Activated CD8-positive, alpha-beta memory T cell treated with anti-CD3 and anti-CD28 coated beads for 36 hours (primary cell): ENCODE data around the gene SLC19A1. TPM values are rescaled to one million over a fixed set of nuclear protein-coding genes. Genes with fewer than 3 reads are reported as not detected.
"Not testable (repeated sequence)": the region's sequence is repeated elsewhere in the genome, so short reads cannot be mapped to it uniquely, and the experiment has no call there.

Experiments used
- CTCF ChIA-PET: fragments of 350-600 bp; sonication (Branson Sonifier 250); formaldehyde crosslinking; loops from one replicate; lab custom pipeline; 2021; ENCODE audit warnings: antibody characterized with exemption; lab: Charles Lee
- POLR2A ChIA-PET: fragments of 350-600 bp; sonication (Branson Sonifier 250); formaldehyde crosslinking; loops from one replicate; lab custom pipeline; 2021; ENCODE audit warnings: antibody characterized with exemption; lab: Charles Lee
- total RNA-seq, 2 experiments: library from RNA; stranded (reverse); gene quantifications; one replicate each; pipeline ENCODE4 v1.2.3, GENCODE V29; 2021

The SLC19A1 gene
- total RNA-seq, 2 experiments from 2014 or later, result 65.6 to 66.8 TPM

DNA sequence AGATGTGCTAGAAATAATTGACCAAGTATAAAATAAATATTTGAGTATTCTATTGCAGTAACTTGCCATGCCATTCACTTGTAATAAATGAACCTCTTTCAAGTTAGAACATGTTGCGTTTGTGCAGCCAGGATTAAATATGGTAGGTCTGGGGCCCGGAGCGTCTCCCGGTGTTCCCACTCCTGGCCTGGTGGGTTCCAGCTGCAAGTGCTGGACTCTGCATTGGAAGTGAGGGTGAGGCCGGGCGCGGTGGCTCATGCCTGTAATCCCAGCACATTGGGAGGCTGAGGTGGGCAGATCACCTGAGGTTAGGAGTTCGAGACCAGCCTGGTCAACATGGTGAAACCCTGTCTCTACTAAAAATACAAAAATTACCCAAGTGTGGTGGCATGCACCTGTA lies 19.0 kb upstream of the SLC19A1 start:
- CTCF ChIA-PET, result interaction anchor here (1.8 kb wide), 1 partner anchor 259 kb away, joined by 4 read pairs; no protein-coding TSS in a partner anchor
- POLR2A ChIA-PET, result not testable (repeated sequence)

DNA sequence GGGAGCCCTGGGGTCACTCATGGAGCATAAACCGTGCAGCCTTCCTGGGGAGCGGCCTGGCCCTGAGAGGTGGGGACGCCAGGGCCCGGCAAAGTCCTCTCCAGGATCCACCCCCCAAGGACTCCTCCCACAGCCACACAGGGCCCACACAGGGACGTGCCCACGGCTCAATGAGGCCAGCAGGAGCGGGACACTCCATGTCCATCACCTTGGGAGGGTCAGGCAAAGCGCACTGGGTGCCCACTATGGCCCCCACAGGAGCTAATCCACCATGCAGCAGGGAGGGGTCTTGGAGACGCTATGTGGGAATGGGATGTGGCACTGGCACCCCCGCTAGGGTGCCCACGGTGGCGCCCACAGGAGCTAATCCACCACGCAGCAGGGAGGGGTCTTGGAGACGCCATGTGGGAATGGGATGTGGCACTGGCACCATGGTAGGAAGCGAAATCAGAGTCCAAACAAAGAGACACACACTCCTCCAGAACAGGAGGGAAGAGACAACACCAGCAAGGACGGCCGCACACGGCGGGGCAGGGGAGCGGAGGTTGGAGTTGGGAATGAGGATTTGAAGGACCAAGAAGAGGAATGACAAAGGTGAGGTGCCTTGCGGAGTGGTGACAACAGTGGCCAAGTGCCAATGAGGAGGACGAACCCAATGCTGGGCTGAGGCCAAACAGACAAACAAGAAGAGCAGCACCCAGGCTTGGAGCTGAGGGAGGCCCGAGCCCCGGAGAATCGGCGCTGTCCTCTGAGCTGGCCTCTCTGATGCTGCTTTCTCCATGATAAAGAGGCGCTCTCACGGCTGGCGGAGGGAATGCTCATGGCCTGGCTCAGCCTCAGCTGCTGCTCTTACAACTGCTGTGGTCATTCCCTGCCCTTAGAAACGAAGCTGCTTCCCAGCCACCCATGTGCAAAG lies 18.1 kb upstream of the SLC19A1 start:
- ChIA-PET POLR2A (no interaction called here), CTCF (interaction anchor here (1.8 kb wide), 1 partner anchor 260 kb away, joined by 4 read pairs; no protein-coding TSS in a partner anchor)

- CTCF ChIA-PET, result no interaction called here
- POLR2A ChIA-PET, result no interaction called here
These were observed 17.2 kb upstream of the SLC19A1 start for GRCh38 chr21:45559216-45560105.

DNA sequence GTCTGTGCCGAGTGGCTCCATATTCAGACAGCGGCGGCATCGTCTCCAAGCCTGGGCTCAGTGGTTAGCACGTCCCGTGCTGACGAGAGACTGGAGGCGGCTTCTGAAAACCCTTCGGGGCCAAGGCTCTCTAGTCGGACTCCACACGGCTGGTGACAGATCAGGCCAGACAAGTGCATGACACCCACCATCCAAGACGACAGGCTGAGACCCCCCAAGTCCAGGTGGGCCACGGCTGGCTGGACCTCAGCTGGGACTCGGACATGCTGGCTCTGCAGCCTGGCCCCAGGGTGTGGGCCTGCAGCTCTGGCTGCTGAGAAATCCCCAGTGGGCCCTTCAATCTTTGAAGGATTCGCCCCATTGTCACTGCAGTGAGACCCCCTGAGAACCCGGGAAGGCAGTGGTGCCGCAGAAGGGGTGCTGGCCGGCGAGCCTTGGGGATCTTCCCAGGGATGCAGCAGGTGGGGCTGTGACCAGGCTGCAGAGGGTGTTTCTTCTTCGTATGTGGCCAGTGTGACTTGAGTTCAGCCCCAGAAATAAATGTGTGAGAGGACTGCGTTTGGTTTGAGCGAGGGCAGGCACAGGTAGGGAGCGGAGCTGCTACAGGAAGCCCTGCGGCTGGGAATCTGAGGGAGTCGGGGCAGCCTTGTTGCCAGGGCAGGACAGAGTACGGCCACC lies 15.9 kb upstream of the SLC19A1 start:
- POLR2A ChIA-PET, result no interaction called here
- CTCF ChIA-PET, result no interaction called here

DNA sequence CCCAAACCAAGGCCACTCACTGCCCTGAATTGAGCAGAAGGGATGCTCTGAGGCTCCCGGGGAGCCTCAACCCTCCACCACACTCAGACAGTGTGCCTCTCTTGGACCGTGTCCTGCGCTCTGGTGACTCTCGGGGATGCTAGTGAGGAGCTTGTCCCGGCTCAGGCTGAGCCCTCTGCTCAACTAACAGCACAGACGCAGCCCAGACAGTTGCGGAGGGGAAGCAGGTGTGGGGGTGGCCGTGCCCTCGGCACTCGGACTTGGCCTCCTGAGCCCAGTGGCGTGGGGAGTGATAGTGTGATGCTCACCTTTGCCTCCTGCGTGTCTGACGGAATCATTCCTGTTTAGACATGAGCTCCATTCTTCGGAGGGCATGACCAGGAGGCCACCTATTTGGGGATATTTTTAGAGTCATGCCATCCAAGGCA lies 15.4 kb upstream of the SLC19A1 start:
- ChIA-PET POLR2A (no interaction called here), CTCF (no interaction called here)

DNA sequence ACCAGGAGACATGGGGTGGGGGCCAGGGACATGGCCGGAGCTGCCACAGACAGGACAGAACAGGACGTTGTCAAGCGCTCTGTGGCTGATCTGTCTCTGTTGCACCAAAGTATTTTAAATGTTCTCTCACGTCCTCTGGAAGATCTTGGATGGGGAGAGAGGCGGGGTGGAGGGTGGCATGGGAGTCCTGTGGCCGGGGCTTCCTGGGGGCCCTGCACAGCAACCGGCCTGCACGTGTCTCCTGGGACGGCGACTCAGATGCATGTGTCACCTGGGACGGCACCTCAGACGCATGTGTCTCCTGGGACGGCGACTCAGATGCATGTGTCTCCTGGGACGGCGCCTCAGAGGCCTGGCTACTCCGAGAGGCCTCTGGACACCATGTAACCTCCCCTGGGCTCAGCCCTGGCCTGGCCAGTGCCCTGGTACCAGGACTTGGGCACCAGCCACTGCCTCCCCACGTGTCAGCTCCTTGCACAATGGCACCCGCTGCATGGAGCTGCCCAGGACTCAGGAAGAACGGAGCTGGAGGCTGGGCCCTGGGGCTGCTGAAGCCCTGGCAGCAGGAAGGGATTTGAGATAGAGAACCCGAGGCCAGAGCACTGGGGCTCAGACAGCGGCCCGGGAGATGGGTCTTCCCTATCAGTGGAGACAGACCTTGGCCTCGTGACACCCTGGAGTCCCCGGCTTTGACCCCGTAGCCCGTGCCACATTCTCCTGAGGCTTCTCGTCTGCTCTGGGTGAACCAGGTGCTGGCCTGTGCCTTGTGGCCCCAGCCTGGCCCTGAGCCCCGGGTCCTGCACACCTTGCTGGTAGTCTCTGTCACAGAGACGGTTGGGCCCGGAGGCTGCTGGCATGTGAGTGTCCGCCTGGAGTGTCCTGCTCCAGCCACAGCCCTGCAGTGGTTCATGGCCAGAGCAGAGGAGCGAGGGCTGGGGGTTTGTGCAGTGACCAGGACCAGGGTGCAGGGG lies 14.7 kb upstream of the SLC19A1 start:
- POLR2A ChIA-PET, result no interaction called here

GRCh38 chr21:45556302-45556644 lies 14.0 kb upstream of the SLC19A1 start:
- POLR2A ChIA-PET, result no interaction called here
- CTCF ChIA-PET, result interaction anchor here (0.9 to 2.2 kb wide), 4 partner anchors 36 to 263 kb away, joined by 3 to 22 read pairs (median 8); no protein-coding TSS in a partner anchor

More for the DNA sequence above, 14.7 kb upstream of the SLC19A1 start:
- CTCF ChIA-PET, result interaction anchor here (0.9 to 2.2 kb wide), 4 partner anchors 36 to 262 kb away, joined by 3 to 22 read pairs (median 8); no protein-coding TSS in a partner anchor

GRCh38 chr21:45555557-45556301 lies 13.5 kb upstream of the SLC19A1 start:
- ChIA-PET POLR2A (no interaction called here), CTCF (interaction anchor here (0.9 to 2.2 kb wide), 4 partner anchors 37 to 264 kb away, joined by 3 to 22 read pairs (median 8); no protein-coding TSS in a partner anchor)

- ChIA-PET POLR2A (no interaction called here), CTCF (interaction anchor here (1.4 to 2.2 kb wide), 3 partner anchors 37 to 264 kb away, joined by 5 to 22 read pairs (median 11); no protein-coding TSS in a partner anchor)
These were observed 13.0 kb upstream of the SLC19A1 start for GRCh38 chr21:45555251-45555556.

DNA sequence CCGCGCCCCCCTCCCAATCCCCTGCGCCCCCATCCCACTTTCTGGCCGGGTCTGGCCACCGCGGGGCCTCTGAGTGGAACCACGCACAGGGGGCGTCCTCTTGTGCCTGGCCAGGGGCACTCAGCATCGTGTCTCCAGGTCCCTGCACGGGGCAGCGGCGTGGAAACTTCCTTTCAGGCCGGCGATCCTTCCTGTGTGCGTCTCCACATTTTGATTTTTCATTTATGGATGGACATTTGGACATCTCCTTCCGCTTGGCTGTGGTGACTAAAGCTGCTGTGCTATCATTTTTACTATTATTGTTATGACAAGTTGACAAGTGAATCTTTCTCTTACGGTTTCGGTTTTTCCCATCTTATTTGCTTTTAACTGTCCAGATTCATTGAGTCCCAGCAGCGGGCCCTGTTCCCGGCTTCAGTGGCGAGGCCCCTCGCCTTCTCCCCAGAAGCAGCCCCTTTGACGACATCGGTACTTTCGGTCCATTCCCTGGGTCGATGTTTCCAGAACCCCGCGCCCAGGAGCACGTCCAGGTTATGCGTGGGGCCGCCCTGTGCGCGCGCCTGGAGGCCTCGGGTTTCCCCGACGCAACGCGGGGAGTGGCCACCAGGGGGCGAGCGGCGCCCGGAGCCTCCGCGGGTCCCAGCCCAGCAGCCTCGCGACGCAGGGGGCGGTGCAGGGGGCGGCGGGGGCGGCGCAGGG lies 12.4 kb upstream of the SLC19A1 start:
- ChIA-PET POLR2A (no interaction called here), CTCF (interaction anchor here (0.8 kb wide), 1 partner anchor 41 kb away, joined by 3 read pairs; no protein-coding TSS in a partner anchor)

DNA sequence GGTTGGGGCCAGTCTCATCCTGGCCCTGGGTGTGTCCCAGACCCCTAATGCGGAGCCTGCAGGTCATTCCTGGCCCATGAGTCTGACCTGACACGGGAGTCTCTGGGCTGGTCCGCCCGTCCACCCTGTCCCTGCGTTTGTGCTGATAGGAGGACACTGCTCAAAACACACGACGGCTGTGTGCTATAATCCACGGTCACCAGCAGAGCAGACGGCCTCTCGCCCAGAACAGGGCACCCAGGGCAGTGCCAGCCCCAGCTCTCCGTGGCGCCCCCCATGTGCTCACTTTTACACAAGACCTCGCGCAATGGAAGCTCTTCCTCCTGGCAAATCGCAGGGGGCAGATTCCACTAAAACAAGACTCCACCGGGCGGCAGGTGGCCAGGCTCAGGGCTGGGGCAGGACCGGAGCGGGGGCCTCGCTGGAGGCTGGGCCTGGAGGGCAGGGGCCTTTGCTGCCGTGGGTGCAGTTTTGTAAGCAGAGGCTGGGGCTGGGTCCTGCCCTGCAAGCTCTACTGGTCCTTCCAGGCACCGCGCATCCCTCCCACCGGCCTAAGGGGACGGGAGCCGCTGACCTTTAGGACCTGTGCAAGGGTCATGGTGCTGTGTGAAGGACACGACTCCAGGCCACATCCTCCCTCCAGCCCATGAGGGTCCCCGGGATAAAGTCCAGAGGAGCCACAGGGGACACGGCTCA lies 10.6 kb upstream of the SLC19A1 start:
- CTCF ChIA-PET, result no interaction called here
- POLR2A ChIA-PET, result no interaction called here

DNA sequence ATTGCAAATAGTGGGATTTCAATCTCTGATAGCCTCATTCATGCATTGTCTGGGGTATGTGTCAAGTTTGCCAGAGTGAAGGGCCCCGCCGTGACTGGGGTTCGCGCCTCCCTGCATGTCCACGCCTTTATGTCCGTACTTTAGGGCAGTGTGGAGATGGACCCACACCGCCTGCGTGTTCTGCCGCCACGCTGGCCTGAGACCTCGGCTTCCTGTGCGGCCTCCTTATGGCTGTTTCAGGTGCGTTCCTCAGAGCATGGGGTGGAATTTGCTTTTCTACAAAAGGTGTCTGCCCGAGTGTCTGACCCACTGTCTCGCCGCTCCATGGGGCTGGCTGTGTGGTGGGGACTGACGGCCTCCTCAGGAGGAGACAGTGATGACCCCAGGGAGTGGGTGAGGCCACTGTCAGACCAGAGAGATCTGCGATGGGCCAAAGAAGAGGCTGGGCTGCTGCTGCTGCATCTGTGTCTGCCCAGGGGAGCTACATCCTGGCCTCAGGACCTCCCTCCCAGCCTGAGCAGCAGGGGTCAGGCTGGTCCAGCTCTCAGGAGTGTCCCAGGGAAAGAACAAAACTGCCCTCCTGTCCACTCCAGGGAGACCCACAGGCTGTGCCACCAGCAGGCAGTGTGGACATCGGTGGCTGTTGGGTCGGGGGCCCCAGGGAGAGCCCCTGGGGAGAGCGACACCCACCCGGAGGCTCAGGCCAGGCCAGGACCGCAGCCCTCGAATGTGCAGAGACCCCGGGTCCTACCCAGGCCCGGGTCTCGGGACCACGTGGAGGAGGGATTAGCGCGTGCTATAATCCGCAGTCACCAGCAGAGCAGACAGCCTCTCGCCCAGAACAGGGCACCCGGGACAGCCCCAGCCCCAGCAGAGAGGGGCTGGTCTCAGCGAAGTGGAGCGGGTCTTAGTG lies 9.8 kb upstream of the SLC19A1 start:
- ChIA-PET POLR2A (no interaction called here), CTCF (interaction anchor here (1.1 to 1.2 kb wide), 2 partner anchors 9 to 69 kb away, joined by 3 read pairs; no protein-coding TSS in a partner anchor)

DNA sequence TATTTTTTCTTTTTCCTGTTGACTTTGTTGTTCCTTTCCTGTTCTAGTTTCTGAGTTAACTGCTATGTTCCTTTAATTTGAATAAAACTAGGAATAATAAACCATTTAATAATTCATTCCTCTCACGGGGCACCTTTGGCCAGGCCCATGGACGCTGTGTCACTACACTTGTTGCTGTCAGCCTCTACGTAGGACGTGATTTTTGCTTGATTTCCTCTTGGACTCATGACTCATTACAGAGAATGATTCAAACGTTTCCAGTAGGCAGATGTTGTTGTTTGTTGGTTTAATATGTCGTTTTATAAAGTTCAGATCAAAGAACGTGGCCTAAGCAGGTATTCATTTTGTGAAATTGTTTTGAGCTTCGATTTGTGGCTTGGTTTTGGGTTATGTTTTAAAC lies 9.1 kb upstream of the SLC19A1 start:
- CTCF ChIA-PET, result interaction anchor here (0.6 to 1.2 kb wide), 3 partner anchors 8 to 212 kb away, joined by 3 read pairs; no protein-coding TSS in a partner anchor
- POLR2A ChIA-PET, result interaction anchor here (0.7 to 0.9 kb wide), 2 partner anchors 41 to 267 kb away, joined by 3 to 4 read pairs; no protein-coding TSS in a partner anchor

- ChIA-PET POLR2A (interaction anchor here (0.6 to 0.9 kb wide), 3 partner anchors 10 to 268 kb away, joined by 3 to 4 read pairs (median 4); no protein-coding TSS in a partner anchor), CTCF (interaction anchor here (0.6 kb wide), 1 partner anchor 213 kb away, joined by 3 read pairs; no protein-coding TSS in a partner anchor)
These were observed 8.4 kb upstream of the SLC19A1 start for GRCh38 chr21:45550522-45551210.
